Stimulated activated naive CD4-positive, alpha-beta T cell treated with Interleukin-2 at 50 U/mL for 16 hours (primary cell): ENCODE measurements around the gene DNAJC4.

Experiments
- DNase-seq: peaks from one replicate; lab custom pipeline; 2025; lab: John Stamatoyannopoulos, UW

DNAJC4 gene

GRCh38 chr11:64259533-64260067, 29.3 kb downstream of the DNAJC4 start:
- DNase-seq = no peak

- no peak for DNase-seq
These were observed 29.9 kb downstream of the DNAJC4 start for GRCh38 chr11:64260147-64260708.

GRCh38 chr11:64261556-64262080, 31.3 kb downstream of the DNAJC4 start:
- DNase-seq = no peak

GRCh38 chr11:64262271-64263002, 32.1 kb downstream of the DNAJC4 start:
- DNase-seq = no peak

- DNase-seq = no peak
These were observed 32.9 kb downstream of the DNAJC4 start for GRCh38 chr11:64263021-64263946.

- no peak for DNase-seq
These were observed 33.6 kb downstream of the DNAJC4 start for GRCh38 chr11:64263947-64264317.

- DNase-seq = no peak
These were observed 34.1 kb downstream of the DNAJC4 start for GRCh38 chr11:64264371-64264852.

GRCh38 chr11:64265176-64266160, 35.1 kb downstream of the DNAJC4 start:
- no peak for DNase-seq

GRCh38 chr11:64266339-64266738, 36.0 kb downstream of the DNAJC4 start:
- DNase-seq = no peak

GRCh38 chr11:64267207-64267945, 37.0 kb downstream of the DNAJC4 start:
- DNase-seq = no peak

- no peak for DNase-seq
These were observed 37.9 kb downstream of the DNAJC4 start for GRCh38 chr11:64268025-64268892.

- peak; percentile 28 for DNase-seq
These were observed 38.7 kb downstream of the DNAJC4 start for GRCh38 chr11:64268893-64269539.

GRCh38 chr11:64269540-64270220, 39.3 kb downstream of the DNAJC4 start:
- DNase-seq = peak; percentile 98

- DNase-seq = no peak
These were observed 44.9 kb downstream of the DNAJC4 start for GRCh38 chr11:64275031-64275800.

GRCh38 chr11:64275841-64276240, 45.5 kb downstream of the DNAJC4 start:
- DNase-seq = no peak

GRCh38 chr11:64276653-64277431, 46.5 kb downstream of the DNAJC4 start:
- DNase-seq = no peak
